ENCODE measurements around the gene PPP3R1. TPM values are rescaled to one million over a fixed set of nuclear protein-coding genes. Genes with fewer than 3 reads are reported as not detected.

PPP3R1 gene
- total and polyA plus RNA-seq, 10 of the 15 experiments (the other 5 are each of a cell fraction or from before 2014, with no cell fraction given): 1.5 to 61.0 (median 15.8) TPM

DNA sequence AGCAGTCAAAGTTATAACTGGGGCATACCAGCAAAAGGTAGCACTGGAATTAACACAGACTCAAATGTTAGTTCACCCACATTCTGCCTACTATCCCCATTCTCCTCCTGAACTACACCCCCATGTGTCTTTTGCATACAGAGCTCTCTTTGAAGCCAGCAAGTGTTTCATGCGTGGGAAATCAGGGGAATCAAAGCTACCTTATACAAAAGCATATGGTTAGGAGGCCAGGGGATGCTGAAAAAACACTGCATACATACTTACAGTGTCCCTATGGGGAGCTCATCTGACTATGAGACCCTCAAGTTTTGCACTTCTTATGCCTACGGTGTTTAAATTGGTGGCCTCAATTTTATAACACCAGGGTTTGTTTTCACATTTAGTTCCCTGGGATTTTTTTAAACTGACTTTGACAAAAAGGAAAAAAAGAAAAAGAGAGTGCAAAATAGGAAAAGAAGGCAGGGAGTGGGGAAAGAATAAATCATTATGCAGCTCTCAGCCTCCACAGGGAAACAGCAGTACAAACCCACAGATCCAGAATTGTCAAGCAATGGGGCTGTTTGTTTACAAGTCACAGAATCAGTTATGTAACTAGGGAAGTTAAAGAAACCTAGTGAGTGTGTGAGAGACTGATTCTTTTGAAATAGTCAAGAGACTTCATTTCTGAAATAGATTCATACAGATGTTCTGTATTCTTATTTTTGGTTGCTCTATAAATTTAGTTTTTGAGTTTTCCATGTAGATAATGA lies 20.1 kb upstream of the PPP3R1 start:
- Histone ChIP-seq H3K27ac (ENCODE audit: control insufficient read depth, insufficient read depth) (no peak overlapping the region), H3K36me3 (ENCODE audit: control insufficient read depth in 2 of 2, insufficient read depth in 2 of 2, low read length in 1 of 2) (no peaks in the 10 kb centered on the region), H4K20me1 (ENCODE audit: control insufficient read depth, insufficient read depth) (no peaks in the 10 kb centered on the region), H3K4me3 (no peak overlapping the region), H3K9me3 (replicated peaks; ENCODE audit: control insufficient read depth, insufficient read depth, low read length) (no peaks in the 10 kb centered on the region; the same call in 2 of the 3 replicates), H3K9ac (ENCODE audit: control insufficient read depth, insufficient read depth, low read length) (no peak overlapping the region), H3K27me3 (replicated peaks in 1 of 2; ENCODE audit: control insufficient read depth in 2 of 2, insufficient read depth in 2 of 2, low read length in 1 of 2) (no peaks in the 10 kb centered on the region; a peak in 1 of 4 replicates), H3K4me1 (ENCODE audit: control insufficient read depth, insufficient read depth, low read length) (no peaks in the 10 kb centered on the region), H2AFZ (ENCODE audit: control insufficient read depth, low read depth, low read length) (no peak overlapping the region), H3K4me2 (ENCODE audit: control insufficient read depth, insufficient read depth) (no peak overlapping the region), H3K79me2 (ENCODE audit: control insufficient read depth, insufficient read depth, low read length) (no peaks in the 10 kb centered on the region)
- intact Hi-C loops (cut with micrococcal nuclease; ENCODE audit: unreplicated experiment): no loop called here
- WGBS (ENCODE audit: insufficient coverage, insufficient replicate concordance, low lambda C conversion rate, missing lambda C conversion rate): 50% methylated on average over 2 of the region's 2 CpGs
- CTCF ChIA-PET: interaction anchor here (0.6 to 1.7 kb wide), 3 partner anchors 10 to 18 kb away, joined by 3 to 6 read pairs (median 3); no protein-coding TSS in a partner anchor
- no peak for FAIRE-seq
- DNase-seq (ENCODE audit: low read depth, low spot score): no peak
- POLR2A ChIA-PET: interaction anchor here (0.6 to 0.7 kb wide), 2 partner anchors 75 to 1145 kb away, joined by 3 to 4 read pairs; no protein-coding TSS in a partner anchor
- TF ChIP-seq ESRRA (IDR thresholded peaks at IDR 0.05; ENCODE audit: low read length): no peak
- RAD21 ChIA-PET (ENCODE audit: unreplicated experiment): no interaction called here
- no peak for ATAC-seq
- no TSS peak for BruUV-seq (replicated peaks)
- in situ Hi-C loops (cut with MboI): no loop called here
- SMC1A ChIA-PET (ENCODE audit: uncharacterized antibody, unreplicated experiment): interaction anchor here (0.9 to 1.3 kb wide), 4 partner anchors 10 to 25 kb away, joined by 3 to 7 read pairs (median 3); no protein-coding TSS in a partner anchor

DNA sequence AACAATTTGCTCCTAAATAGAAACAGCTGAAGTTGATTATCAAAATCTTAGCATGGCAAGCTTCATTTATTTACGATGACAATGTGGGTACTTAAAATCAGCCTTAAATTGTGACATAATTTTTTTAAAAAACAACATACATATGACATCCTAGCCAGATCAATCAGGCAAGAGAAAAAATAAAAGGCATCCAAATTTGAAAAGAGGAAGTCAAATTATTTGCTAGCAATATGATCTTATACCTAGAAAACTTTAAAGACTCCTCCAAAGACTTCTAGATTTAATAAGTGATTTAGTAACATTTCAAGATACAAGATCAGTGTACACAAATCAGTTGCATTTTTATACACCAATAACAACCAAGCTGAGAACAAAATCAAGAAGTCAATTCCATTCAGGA lies 14.3 kb upstream of the PPP3R1 start:
- Histone ChIP-seq H2AFZ (ENCODE audit: control insufficient read depth, low read depth, low read length) (no peak overlapping the region), H3K9me3 (replicated peaks; ENCODE audit: control insufficient read depth, insufficient read depth, low read length) (no peaks in the 10 kb centered on the region; the same call in 2 of the 3 replicates), H3K9ac (ENCODE audit: control insufficient read depth, insufficient read depth, low read length) (no peak overlapping the region), H3K4me1 (ENCODE audit: control insufficient read depth, insufficient read depth, low read length) (no peaks in the 10 kb centered on the region), H3K27ac (ENCODE audit: control insufficient read depth, insufficient read depth) (no peak overlapping the region), H3K4me3 (no peak overlapping the region), H3K79me2 (ENCODE audit: control insufficient read depth, insufficient read depth, low read length) (no peaks in the 10 kb centered on the region), H3K36me3 (ENCODE audit: control insufficient read depth in 2 of 2, insufficient read depth in 2 of 2, low read length in 1 of 2) (no peaks in the 10 kb centered on the region), H4K20me1 (ENCODE audit: control insufficient read depth, insufficient read depth) (no peaks in the 10 kb centered on the region), H3K27me3 (replicated peaks in 1 of 2; ENCODE audit: control insufficient read depth in 2 of 2, insufficient read depth in 2 of 2, low read length in 1 of 2) (no peaks in the 10 kb centered on the region; a peak in 1 of 4 replicates), H3K4me2 (ENCODE audit: control insufficient read depth, insufficient read depth) (no peak overlapping the region)
- RAD21 ChIA-PET (ENCODE audit: unreplicated experiment): no interaction called here
- WGBS (ENCODE audit: insufficient coverage, insufficient replicate concordance, low lambda C conversion rate, missing lambda C conversion rate): 87% methylated on average over 1 of the region's 1 CpG
- ATAC-seq (no peak), DNase-seq (ENCODE audit: low read depth, low spot score) (no peak), FAIRE-seq (no peak)
- POLR2A ChIA-PET: no interaction called here
- CTCF ChIA-PET: interaction anchor here (1.0 to 1.1 kb wide), 2 partner anchors 86 to 175 kb away, joined by 3 read pairs; no protein-coding TSS in a partner anchor
- in situ Hi-C loops (cut with MboI) (no loop called here), intact Hi-C loops (cut with micrococcal nuclease; ENCODE audit: unreplicated experiment) (no loop called here)
- BruUV-seq (replicated peaks): no TSS peak
- SMC1A ChIA-PET (ENCODE audit: uncharacterized antibody, unreplicated experiment): interaction anchor here (1.1 to 1.8 kb wide), 4 partner anchors 9 to 145 kb away, joined by 3 to 6 read pairs (median 4); no protein-coding TSS in a partner anchor
- TF ChIP-seq EZH2 (IDR thresholded peaks at IDR 0.05; ENCODE audit: borderline replicate concordance, control insufficient read depth, low read depth, low read length): no peak
- TF ChIP-seq, protein P1, sequence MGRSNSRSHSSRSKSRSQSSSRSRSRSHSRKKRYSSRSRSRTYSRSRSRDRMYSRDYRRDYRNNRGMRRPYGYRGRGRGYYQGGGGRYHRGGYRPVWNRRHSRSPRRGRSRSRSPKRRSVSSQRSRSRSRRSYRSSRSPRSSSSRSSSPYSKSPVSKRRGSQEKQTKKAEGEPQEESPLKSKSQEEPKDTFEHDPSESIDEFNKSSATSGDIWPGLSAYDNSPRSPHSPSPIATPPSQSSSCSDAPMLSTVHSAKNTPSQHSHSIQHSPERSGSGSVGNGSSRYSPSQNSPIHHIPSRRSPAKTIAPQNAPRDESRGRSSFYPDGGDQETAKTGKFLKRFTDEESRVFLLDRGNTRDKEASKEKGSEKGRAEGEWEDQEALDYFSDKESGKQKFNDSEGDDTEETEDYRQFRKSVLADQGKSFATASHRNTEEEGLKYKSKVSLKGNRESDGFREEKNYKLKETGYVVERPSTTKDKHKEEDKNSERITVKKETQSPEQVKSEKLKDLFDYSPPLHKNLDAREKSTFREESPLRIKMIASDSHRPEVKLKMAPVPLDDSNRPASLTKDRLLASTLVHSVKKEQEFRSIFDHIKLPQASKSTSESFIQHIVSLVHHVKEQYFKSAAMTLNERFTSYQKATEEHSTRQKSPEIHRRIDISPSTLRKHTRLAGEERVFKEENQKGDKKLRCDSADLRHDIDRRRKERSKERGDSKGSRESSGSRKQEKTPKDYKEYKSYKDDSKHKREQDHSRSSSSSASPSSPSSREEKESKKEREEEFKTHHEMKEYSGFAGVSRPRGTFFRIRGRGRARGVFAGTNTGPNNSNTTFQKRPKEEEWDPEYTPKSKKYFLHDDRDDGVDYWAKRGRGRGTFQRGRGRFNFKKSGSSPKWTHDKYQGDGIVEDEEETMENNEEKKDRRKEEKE (IDR thresholded peaks at IDR 0.05): no peak
- TF ChIP-seq BACH1 (IDR thresholded peaks at IDR 0.05; ENCODE audit: borderline replicate concordance): no peak
- TF ChIP-seq STAT3 (IDR thresholded peaks at IDR 0.05; ENCODE audit: low read depth, low read length): no peak
- TF ChIP-seq IKZF1 (conservative IDR thresholded peaks at IDR 0.05): no peak
- no peak for TF ChIP-seq CREM (IDR thresholded peaks at IDR 0.05; ENCODE audit: low read depth)
- TF ChIP-seq TARDBP (IDR thresholded peaks at IDR 0.05; ENCODE audit: borderline replicate concordance): no peak
- TF ChIP-seq, protein P2, sequence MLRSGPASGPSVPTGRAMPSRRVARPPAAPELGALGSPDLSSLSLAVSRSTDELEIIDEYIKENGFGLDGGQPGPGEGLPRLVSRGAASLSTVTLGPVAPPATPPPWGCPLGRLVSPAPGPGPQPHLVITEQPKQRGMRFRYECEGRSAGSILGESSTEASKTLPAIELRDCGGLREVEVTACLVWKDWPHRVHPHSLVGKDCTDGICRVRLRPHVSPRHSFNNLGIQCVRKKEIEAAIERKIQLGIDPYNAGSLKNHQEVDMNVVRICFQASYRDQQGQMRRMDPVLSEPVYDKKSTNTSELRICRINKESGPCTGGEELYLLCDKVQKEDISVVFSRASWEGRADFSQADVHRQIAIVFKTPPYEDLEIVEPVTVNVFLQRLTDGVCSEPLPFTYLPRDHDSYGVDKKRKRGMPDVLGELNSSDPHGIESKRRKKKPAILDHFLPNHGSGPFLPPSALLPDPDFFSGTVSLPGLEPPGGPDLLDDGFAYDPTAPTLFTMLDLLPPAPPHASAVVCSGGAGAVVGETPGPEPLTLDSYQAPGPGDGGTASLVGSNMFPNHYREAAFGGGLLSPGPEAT (IDR thresholded peaks at IDR 0.05; ENCODE audit: low read depth): no peak
- TF ChIP-seq SIN3A (IDR thresholded peaks at IDR 0.05; ENCODE audit: low read depth, low read length): no peak
- no peak for TF ChIP-seq ASH2L (IDR thresholded peaks at IDR 0.05; ENCODE audit: borderline replicate concordance, low read depth)
- no peak for TF ChIP-seq RUNX3 (IDR thresholded peaks at IDR 0.05; ENCODE audit: low read length)

All from GM12878 (cell line).